GM18517 (cell line): Measurements from ENCODE around the gene SDK1.

Source experiments
- ATAC-seq: cut with Tn5 transposase; IDR thresholded peaks from one replicate; pipeline ENCODE4 v1.9.1; 2021; ENCODE audit warnings: mild to moderate bottlenecking, moderate library complexity; ENCODE audit not compliant: unreplicated experiment

Gene SDK1

DNA sequence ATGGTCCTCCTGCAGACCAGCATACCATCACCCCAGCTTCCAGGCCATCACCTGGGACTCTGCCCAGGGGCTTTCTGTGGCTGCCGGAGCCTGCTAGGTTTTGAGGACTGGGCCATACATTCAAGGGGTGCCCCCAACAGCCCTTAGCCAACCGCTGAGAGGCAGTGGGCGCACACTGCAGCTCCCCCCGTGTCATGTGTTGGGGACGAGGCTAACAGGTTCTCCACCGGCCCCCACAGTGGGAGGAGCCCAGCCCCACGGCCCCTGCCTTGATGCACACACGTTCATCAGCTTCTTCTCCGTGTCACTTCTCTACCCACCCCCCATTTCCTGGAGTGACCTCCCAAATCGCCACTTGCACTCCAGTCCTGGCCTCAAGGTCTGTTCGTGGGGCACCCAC lies 837.8 kb downstream of the SDK1 start:
- ATAC-seq, result no peak

DNA sequence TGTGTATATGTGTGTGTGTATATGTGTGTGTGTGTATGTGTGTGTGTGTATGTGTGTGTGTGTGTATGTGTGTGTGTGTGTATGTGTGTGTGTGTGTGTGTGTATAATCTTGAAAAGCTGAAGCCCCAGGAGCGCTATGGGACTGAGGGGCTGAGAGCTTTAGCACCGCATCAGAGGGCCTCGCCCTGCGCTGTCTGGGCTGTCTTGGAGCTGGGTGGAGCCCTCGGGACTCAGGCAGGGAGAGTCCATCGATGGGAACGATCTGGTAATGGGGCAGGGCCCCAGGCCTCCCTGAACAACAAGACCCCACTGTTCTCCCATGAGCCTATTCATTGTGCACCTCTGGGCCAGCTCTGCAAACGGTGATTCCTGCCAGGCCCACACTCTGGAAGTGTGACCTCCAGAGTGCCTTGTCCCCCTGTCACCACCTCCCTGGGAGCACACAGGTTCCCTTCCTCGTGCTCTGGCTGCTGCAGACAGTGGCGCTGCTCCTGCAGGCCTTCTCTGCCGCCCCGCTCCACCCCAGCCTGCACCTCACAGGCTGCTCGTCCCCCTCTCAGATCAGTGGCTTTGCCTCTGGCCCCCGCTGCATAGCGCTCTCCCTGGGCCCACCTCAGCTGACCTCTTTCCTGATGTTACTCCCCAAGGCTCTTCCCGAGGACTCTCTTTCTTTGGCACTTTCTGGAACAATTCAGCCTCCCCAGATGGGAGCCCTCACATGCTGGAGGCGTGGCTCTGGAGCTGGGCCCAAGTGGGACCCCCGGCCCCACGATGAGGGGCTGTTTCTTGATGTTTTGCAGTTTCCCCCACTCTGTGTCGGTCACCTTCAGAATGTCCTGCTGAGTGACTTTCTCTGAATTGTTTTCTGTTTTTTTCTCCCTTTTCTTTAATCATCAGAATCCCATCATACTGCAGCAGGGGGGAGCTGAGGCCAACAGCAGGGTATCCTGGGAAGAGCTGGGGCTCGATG lies 838.9 kb downstream of the SDK1 start:
- no peak for ATAC-seq

DNA sequence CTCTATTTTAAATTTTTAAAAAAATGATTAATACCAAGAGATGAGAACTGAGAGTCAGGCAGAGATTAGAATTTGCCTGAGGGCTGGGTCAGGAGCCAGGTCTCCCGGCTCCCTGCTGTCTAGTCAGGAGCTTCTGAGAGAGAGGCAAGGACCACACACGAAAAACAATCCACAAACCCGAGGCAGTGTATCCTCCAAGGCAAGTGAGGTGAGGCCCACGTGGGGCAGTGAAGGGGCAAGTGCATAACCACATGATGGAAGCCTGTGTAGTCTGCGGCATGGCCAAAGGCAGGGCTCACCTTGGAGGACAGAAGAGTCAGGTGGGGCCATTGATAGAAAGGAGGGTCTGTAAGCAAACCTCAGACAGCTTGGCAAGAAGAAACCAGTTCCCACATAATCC lies 839.9 kb downstream of the SDK1 start:
- no peak for ATAC-seq

DNA sequence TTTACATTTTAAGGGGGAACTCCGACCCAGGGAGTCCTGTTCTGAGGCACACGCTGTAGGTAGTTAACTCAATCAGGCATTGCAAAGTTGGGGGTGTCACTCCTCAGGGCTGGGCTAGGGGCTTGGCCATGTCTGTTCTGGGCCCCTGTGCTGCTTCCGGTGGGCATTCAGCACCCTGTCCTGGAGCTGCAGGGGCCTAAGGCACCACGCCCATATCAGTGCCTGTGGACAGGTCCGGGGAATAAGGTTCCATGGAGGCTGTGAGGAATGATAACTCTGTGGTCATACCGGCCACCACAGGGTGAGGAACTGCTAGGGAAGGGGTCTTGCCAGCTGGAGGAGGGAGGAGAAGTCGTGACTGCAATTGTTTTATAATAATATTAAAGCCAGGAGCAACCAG lies 842.0 kb downstream of the SDK1 start:
- no peak for ATAC-seq

DNA sequence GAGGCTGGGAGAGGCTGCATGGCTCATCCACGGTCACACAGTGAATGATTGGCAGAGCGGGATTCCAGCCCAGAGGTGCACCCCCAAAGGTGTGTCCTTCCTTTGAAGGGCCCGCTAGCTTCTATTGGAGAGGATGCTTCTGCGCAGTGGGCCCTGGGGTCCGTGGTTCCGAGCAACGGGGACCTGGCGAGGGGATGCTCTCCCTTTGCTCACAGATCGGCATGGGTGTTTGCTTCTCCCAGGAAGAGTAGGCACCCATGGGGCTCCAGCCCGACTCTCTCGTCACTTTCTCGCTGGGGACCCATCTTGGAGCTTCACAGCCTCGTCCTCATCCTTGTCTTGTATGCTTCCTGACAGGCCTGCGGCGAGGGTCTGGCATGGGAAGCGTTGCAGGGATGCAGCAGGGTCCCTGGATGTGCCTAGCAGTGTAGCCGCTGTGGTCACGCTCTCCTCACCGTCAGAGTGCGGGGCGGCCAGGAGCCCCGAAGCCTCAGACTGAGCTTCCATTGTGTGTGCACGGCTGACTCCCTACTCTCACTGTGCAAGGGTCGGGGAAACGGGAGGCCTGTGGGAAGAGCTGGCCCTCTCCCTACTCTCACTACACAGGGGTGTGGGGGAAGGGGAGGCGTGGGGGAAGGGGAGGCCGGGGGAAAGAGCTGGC lies 842.6 kb downstream of the SDK1 start:
- ATAC-seq, result no peak

DNA sequence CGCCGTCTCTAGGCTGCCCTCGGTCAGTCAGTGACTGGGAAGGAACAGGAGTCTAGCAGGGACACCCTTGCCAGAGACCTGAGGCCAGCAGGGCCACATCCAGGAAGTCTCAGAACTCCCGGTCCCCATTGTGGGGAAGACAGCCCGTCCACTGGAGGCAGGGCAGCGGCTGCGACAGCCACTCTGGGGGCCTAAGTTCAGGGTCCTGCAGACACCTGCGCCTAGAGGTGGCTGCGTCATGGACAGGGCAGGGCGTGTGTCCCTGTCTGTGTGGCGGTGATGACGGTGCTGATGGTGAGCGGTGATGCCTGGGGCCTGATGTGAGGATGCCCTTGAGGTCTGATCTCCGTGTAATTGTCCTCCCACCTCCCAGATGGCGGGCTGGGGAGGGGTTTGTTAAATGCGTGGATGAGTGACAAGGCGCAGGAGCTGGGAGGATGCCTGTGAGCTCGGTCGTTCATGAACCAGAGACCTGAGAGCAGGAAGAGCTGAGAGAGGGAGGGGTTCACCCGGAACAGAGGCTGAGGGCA lies 843.2 kb downstream of the SDK1 start:
- no peak for ATAC-seq

DNA sequence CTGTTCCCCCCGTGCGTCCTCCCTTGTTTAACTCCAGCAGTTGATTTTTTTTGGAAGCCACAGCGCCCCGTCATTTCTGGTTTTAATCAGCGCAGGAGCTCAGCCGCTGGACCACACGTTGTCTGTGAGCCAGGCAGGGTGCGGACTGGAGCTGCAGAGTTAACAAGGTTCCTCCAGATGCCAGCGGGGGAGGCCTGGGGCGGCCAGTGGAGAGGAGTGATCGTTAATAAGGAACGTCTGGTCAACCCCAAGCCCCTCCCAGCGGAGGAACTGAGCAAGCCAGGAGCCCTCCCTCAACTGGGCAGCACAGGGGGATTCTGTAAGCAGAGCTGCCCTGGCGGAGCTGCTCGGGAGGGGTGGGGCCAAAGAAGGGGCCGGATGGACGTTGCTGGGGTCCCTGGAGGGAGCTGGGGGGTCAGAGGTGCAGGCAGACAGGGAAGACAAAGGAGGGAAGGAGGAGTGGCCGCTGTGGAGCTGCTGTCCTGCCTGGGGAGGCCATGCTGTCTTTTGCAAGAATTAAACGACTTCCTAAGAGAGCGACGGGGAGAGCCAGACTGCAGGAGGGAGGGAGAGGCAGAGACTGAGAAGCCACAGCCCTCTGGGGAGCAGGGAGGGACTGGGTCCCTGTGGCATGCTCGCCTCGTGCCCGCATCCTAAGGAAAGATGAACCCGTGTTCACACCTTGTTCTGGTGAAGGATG lies 843.9 kb downstream of the SDK1 start:
- ATAC-seq, result no peak

DNA sequence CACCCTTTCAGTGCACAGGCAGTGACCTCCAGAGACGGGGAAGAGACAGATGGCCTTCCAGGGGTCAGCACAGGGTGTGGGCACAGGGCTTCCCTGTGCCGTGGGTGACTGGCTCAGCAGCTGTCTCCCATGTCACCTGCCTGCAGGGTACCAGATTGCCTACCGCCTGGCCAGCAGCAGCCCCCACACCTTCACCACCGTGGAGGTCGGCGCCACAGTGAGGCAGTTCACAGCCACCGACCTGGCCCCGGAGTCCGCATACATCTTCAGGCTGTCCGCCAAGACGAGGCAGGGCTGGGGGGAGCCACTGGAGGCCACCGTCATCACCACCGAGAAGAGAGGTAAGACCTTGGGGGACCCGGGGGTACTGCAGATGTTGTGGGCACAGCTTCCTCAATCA lies 844.5 kb downstream of the SDK1 start:
- no peak for ATAC-seq

DNA sequence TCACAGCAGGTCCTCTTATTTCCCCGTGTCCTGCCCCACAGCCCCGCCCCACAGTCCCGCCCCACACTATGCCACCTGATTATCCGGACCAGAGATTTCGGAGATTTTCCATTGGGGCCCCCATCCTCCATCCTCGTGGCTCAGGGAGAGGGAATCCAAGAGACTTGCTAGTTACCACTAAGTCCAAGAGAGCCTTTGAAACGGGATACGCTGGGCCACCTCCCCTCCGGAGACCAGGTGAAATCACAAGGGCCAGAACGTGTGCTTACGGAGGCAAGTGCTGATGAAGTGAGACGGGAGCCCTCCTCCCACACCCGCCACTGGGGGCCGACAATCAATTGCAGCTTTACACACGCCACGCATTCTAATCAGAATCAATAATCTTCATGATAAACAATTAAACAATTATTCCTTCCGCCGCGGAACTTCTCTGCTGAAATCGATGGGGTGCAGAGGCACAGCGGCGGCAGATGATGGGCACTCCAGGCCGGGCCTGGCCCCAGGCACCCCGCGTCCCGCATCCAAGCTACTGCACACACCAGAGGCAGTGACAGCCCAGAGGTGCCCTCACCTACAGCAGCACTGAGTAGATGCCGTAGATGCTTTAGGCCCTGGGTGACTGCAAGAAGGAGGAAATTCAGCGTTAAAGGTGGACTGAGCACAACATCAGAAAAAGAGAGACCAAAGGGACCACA lies 847.0 kb downstream of the SDK1 start:
- no peak for ATAC-seq

DNA sequence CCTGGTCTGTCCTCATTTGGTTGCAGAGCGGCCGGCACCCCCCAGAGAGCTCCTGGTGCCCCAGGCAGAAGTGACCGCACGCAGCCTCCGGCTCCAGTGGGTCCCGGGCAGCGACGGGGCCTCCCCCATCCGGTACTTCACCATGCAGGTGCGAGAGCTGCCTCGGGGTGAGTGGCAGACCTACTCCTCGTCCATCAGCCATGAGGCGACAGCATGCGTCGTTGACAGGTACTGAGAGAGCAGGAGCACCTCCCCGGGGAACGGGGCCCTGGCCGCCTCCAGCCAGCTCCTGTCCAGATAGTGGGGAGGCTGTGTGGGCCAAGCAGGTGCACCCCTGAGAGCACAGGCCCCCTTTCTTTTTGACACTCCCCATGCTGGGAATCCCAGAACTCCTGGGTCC lies 848.2 kb downstream of the SDK1 start:
- ATAC-seq, result no peak

DNA sequence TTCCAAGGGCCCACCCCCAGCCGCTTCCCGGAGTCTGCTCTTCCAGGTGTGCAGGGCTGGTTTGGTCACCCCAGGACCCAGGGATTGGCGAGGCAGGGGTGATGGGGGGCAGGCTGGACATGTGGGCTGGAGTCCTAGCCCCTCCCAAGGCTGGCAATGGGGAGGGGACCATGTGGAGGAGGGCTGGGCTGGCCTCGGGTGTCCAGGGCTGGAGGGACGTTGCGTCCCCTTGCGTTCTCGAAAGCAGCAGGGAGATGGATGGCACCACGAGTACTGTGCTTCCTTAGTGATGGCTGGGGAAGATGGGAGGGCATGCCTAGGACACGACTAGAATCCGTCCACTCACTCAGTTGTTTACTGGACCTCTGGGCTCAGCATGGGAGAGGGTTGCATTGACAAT lies 848.6 kb downstream of the SDK1 start:
- ATAC-seq, result no peak

DNA sequence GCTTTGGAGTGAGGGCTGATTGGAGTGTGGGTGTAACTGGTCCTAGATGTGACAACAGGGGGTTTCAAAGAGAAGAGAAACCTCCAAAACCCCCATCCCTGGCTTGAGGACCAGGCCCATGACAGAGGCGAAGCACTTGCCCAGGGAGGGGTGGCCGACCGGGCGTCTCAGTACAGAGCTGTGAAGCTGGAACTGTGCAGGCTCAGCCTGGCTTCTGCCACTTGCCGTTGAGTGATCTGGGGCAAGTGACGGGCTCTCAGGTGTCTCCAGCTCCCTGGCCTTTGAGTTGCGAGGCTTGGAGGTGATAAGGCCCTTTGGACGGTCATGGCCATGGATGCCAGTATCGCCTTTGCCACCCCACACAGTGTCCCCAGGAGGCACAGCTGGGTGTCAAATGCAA lies 849.7 kb downstream of the SDK1 start:
- ATAC-seq, result no peak

DNA sequence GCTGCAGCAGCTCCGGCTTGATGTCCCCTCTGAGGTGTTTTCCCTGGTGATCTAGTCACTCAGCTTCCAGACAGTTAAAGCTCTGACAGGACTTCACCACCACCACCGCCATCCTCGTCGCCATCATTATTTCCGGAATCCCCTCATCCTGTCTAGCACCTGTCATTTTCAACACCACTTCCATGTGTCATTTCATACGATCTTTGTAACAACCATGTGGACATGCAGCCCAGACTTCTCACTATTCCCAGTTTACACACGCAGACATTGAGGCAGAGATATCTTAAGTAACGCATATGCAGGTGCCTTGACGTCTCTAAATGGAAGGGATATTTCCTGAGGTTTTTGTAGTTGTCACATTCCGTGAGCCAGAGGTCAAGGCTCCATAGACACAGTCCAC lies 850.5 kb downstream of the SDK1 start:
- no peak for ATAC-seq

DNA sequence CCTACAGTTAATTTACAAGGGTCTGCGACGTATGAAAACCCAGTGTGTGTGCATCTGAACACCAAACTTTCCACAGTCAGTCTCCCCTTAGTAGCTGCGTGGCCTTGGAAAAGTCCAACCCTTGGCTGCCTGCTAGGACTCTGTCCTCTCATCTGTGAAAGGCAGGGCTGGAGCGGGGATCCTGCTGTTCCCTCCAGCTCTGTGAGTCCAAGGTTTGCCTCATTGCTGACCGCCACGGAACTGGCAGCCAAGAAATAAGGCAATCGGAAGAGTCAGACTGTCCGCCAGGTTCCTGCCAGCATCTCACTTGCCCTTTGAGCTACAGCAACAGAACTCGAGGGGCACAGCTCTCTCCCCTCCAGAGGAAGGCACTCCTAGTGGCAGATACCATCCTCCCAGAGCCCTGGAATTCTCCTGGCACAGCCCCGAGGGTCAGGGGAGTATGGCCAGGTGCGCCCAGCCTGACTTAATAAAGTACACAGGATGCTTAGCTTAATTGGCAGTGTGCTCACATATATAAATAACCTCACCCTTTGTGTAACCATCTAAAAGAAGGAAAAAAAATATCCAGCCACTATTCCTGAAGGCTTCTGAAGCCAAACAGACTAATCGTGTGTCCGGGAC lies 851.0 kb downstream of the SDK1 start:
- ATAC-seq, result no peak

DNA sequence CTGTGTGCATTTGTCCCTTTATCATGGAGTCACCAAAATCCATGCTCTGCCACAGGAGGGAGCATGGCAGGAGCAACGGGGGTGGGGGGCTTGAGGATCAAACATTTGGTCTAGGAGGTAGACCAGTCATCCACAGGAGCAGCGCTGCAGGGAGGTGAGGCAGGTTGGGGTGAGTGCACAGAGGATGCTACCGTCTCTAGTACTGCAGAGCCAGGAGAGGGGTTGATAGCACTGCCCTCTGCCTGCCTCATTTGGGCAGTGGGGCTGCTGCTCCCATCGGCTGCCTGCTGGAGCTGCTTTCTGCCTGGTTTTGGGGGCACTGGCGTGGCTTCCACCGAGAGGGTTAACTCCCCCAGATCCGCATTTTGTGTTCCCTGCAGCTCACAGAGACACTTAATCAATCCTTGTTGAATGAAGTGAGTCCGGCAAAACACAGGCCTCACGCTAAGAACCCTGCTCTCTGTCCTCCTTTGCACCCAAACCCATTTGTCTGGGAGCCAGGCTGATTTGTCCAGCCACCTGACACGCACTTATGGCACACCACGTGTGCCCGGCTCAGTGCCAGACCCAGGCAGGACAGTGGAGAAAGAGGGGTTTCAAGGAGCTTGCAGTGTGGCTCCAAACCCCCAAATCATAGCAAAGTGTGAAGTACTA lies 854.0 kb downstream of the SDK1 start:
- ATAC-seq, result no peak

DNA sequence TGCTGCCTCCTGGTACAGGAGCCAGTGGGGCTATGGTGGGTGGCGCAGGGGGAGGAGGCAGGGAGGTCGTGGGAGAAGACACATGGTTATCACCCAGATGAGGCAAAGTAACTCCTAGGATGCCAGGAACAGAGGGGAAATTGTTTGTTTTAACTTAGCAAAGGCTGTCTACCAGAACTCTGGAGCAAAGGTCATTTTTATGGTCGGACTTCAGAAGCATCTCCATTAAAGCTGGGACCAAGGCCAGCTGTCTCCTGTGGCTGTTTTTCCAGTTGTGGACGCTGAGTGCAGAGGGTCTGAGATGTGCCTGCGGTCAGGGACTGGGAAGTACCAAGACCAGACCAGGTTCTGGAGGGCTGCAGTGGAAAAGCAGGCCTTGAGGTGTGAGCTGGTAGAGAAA lies 855.1 kb downstream of the SDK1 start:
- ATAC-seq, result no peak

DNA sequence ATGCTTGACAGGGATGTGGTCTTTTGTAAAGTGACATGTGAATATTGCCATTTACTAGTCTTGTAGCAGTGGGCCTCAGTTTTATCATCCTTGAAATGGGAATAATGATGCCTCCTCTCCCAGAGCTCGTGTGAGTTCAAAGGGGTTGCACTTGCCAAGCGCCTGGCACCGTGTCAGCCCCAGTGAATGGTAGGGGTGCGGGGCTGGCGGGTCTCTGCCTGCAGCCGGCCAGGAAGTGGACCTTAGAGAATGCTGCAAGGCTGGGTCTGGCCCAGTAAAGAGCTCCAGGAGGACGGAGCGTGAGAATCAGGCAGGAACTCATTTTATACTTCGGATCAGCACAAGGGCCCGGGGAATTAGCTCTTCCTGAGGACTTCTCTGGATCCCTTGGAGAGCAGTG lies 856.6 kb downstream of the SDK1 start:
- no peak for ATAC-seq

DNA sequence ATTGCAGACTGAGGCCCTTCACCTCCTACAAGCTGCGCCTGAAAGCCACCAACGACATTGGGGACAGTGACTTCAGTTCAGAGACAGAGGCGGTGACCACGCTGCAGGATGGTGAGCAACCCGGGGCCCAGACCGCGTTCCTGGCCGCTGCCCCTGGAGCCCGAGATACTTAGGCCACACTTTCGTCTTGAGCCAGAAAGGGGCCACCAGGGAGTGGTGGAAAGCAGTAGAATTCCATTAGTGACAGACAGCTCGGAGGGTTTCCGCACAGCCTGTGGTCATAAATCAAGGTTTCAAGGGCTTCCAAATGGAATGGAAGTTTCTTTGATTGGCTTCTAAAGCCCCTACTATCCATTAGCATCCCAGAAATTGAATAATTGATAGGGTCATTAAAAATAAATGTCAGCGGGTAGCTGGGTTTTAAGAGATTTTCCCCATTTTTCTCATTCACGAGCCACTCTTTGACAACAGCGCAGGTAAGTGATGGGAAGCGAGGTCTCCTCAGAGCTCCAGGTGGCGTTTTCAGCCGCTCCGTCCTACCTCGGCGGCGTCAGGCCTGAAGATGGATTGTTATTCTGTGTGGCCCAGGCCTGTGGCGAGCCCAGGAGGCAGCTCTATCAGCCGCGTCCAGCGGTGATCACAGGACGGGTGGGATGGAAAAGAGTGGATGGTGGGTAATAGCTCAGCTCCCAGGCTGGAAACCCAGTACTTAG lies 857.5 kb downstream of the SDK1 start:
- no peak for ATAC-seq

DNA sequence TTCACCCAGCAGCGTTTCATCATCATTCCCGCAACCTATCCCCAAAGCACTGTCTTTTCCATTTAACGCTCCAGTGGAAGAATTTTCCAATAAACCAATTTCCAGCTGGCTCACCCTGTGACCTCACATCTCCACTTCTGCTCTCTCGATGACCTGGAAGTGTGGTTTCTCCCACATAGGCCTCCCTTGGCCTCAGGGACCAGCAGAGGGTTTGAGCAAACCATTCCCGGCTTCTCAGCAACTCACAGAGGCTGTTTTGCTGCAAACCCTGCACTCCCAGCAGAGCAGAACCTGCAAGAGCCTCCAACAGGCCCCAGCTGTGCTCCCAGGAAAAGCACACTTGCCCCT lies 858.1 kb downstream of the SDK1 start:
- ATAC-seq, result no peak
